Trophoblast cell (in vitro differentiated cells and primary cell): ENCODE results near the gene B3GLCT.

Experiments
- DNase-seq, 2 donors: peaks; one replicate each; pipeline ENCODE4 v3.0.0-alpha.2; 2016
- H2AFZ ChIP-seq: 2 replicates; pipeline ENCODE4 v1.6.1; 2013; ENCODE audit warnings: low read length, moderate library complexity, mild to moderate bottlenecking; ENCODE audit not compliant: insufficient read depth, poor library complexity
- H2AK5ac ChIP-seq: 2 replicates; pipeline ENCODE4 v1.6.1; 2013; ENCODE audit warnings: mild to moderate bottlenecking, low read length
- H2BK120ac ChIP-seq: 2 replicates; pipeline ENCODE4 v1.6.1; 2013; ENCODE audit warnings: low read length, mild to moderate bottlenecking, moderate library complexity; ENCODE audit not compliant: insufficient read depth, poor library complexity
- H2BK12ac ChIP-seq: 2 replicates; pipeline ENCODE4 v1.6.1; 2013; ENCODE audit warnings: mild to moderate bottlenecking, low read length, moderate library complexity
- H2BK5ac ChIP-seq: 2 replicates; pipeline ENCODE4 v1.6.1; 2013; ENCODE audit warnings: low read length, low read depth, moderate library complexity, mild to moderate bottlenecking; ENCODE audit not compliant: poor library complexity
- H3K14ac ChIP-seq: 2 replicates; pipeline ENCODE4 v1.6.1; 2013; ENCODE audit warnings: mild to moderate bottlenecking, low read length
- H3K18ac ChIP-seq: 2 replicates; pipeline ENCODE4 v1.6.1; 2013; ENCODE audit warnings: mild to moderate bottlenecking, low read length
- H3K23ac ChIP-seq: 2 replicates; pipeline ENCODE4 v1.6.1; 2013; ENCODE audit warnings: low read length
- H3K27ac ChIP-seq: 2 replicates; pipeline ENCODE4 v1.5.1; 2013; ENCODE audit warnings: low read depth, mild to moderate bottlenecking, inconsistent platforms, low read length, moderate library complexity
- H3K27me3 ChIP-seq: 2 replicates; pipeline ENCODE4 v1.6.1; 2013; ENCODE audit warnings: inconsistent platforms, mild to moderate bottlenecking, low read length, moderate library complexity; ENCODE audit not compliant: insufficient read depth
- H3K36me3 ChIP-seq, 2 experiments: 1 replicate in 1 of 2; 2 replicates in 1 of 2; pipeline ENCODE4 v1.6.1; 2013; ENCODE audit warnings: low read length in 2 of 2, mild to moderate bottlenecking in 2 of 2, moderate library complexity in 1 of 2; ENCODE audit not compliant: insufficient read depth in 2 of 2, control insufficient read depth in 1 of 2
- H3K4ac ChIP-seq: 2 replicates; pipeline ENCODE4 v1.6.1; 2013; ENCODE audit warnings: low read depth, mild to moderate bottlenecking, low read length, moderate library complexity
- H3K4me1 ChIP-seq, 2 experiments: 1 replicate in 1 of 2; 2 replicates in 1 of 2; pipeline ENCODE4 v1.6.1; 2013; ENCODE audit warnings: low read length in 2 of 2, mild to moderate bottlenecking in 2 of 2, moderate library complexity in 1 of 2; ENCODE audit not compliant: insufficient read depth in 2 of 2, control insufficient read depth in 1 of 2
- H3K4me2 ChIP-seq: 2 replicates; pipeline ENCODE4 v1.6.1; 2013; ENCODE audit warnings: inconsistent platforms, mild to moderate bottlenecking, low read length, moderate library complexity
- H3K4me3 ChIP-seq: 2 replicates; pipeline ENCODE4 v1.5.1; 2013; ENCODE audit warnings: mild to moderate bottlenecking, low read depth, low read length, inconsistent platforms
- H3K79me1 ChIP-seq: one replicate; pipeline ENCODE4 v1.6.1; 2013; ENCODE audit warnings: low read length
- H3K79me2 ChIP-seq: 2 replicates; pipeline ENCODE4 v1.6.1; 2013; ENCODE audit warnings: low read length, mild to moderate bottlenecking; ENCODE audit not compliant: control insufficient read depth, insufficient read depth, poor library complexity
- H3K9ac ChIP-seq: 2 replicates; pipeline ENCODE4 v1.6.1; 2013; ENCODE audit warnings: mild to moderate bottlenecking, low read length
- H3K9me3 ChIP-seq: 2 replicates; pipeline ENCODE4 v1.6.1; 2013; ENCODE audit warnings: low read depth, mild to moderate bottlenecking, control low read depth, inconsistent platforms, low read length; ENCODE audit not compliant: insufficient read depth
- H4K12ac ChIP-seq: 2 replicates; pipeline ENCODE4 v1.6.1; 2013; ENCODE audit warnings: low read depth, mild to moderate bottlenecking, low read length, moderate library complexity
- H4K8ac ChIP-seq: 2 replicates; pipeline ENCODE4 v1.6.1; 2013; ENCODE audit warnings: low read depth, mild to moderate bottlenecking, low read length, moderate library complexity
- H4K91ac ChIP-seq: one replicate; pipeline ENCODE4 v1.6.1; 2013; ENCODE audit warnings: low read depth, mild to moderate bottlenecking, low read length, moderate library complexity
- WGBS: extraction: QIAGEN DNeasy Blood & Tissue Kit; methylation state at CpG from one replicate; pipeline ENCODE4 v1.1.7; 2013; ENCODE audit warnings: missing lambda C conversion rate; ENCODE audit not compliant: insufficient read length, insufficient coverage; ENCODE audit errors: extremely low coverage; 5-methylcytosine and 5-hydroxymethylcytosine counted together

B3GLCT gene

DNA sequence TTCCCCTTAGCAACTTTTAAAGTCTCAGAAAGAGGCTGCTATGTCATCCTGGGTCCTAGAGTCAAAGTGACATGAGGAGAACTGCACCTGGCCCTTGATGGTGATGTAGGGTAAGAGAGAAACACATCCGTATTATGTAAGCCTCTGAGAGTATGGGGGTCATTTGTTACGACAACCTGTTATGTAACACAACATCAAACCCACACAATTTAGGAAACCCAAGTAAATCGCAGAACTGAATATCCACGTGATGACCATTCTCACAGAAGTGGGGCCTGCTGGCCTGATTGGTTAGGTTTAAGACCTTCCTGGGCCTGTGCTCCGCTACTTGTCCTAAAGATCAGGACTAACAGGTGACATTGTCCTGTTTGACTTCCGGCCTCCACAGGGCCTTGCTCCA lies 15.3 kb upstream of the B3GLCT start:
- Histone ChIP-seq H3K23ac (no peak overlapping the region), H3K9ac (no peak overlapping the region), H2BK5ac (no peak overlapping the region), H4K91ac (no peak overlapping the region), H3K9me3 (peaks cover 4% of the 10 kb centered on the region), H2BK12ac (no peak overlapping the region), H4K8ac (no peak overlapping the region), H2AFZ (no peak overlapping the region), H3K4me2 (no peak overlapping the region), H2AK5ac (no peak overlapping the region), H3K27ac (no peak overlapping the region), H3K4me1 (no peaks in the 10 kb centered on the region), H3K18ac (no peak overlapping the region), H4K12ac (no peak overlapping the region), H3K27me3 (no peaks in the 10 kb centered on the region), H3K36me3 (no peaks in the 10 kb centered on the region), H3K79me2 (no peaks in the 10 kb centered on the region), H2BK120ac (no peak overlapping the region), H3K79me1 (no peaks in the 10 kb centered on the region), H3K14ac (no peak overlapping the region), H3K4me3 (no peak overlapping the region), H3K4ac (no peak overlapping the region)
- no CpG with 5 or more reads among the region's 6 CpGs for WGBS
- no peak for DNase-seq

GRCh38 chr13:31184981-31185645 lies 14.7 kb upstream of the B3GLCT start:
- Histone ChIP-seq H4K12ac (no peak overlapping the region), H2BK120ac (no peak overlapping the region), H3K4ac (no peak overlapping the region), H3K36me3 (no peaks in the 10 kb centered on the region), H3K18ac (no peak overlapping the region), H3K4me2 (no peak overlapping the region), H4K8ac (no peak overlapping the region), H4K91ac (no peak overlapping the region), H3K4me3 (no peak overlapping the region), H3K79me1 (no peaks in the 10 kb centered on the region), H3K79me2 (no peaks in the 10 kb centered on the region), H2BK12ac (no peak overlapping the region), H3K9ac (no peak overlapping the region), H2AK5ac (no peak overlapping the region), H3K14ac (no peak overlapping the region), H3K27ac (no peak overlapping the region), H3K27me3 (no peaks in the 10 kb centered on the region), H3K4me1 (no peaks in the 10 kb centered on the region), H3K23ac (no peak overlapping the region), H2BK5ac (no peak overlapping the region), H3K9me3 (peaks cover 4% of the 10 kb centered on the region), H2AFZ (no peak overlapping the region)
- WGBS, result no CpG with 5 or more reads among the region's 7 CpGs
- DNase-seq, result no peak

GRCh38 chr13:31191748-31192147 lies 8.0 kb upstream of the B3GLCT start:
- no peak for DNase-seq
- H3K14ac ChIP-seq, result no peak overlapping the region
- H3K4me1 ChIP-seq, result no peaks in the 10 kb centered on the region
- no peak overlapping the region for H2BK12ac ChIP-seq
- H4K8ac ChIP-seq, result no peak overlapping the region
- no peak overlapping the region for H3K4me2 ChIP-seq
- no peaks in the 10 kb centered on the region for H3K27me3 ChIP-seq
- H2BK120ac ChIP-seq, result no peak overlapping the region
- no peak overlapping the region for H2BK5ac ChIP-seq
- no CpG with 5 or more reads among the region's 4 CpGs for whole genome bisulfite sequencing
- H3K4ac ChIP-seq, result no peak overlapping the region
- H3K4me3 ChIP-seq, result no peak overlapping the region
- H3K27ac ChIP-seq, result no peak overlapping the region
- no peaks in the 10 kb centered on the region for H3K79me1 ChIP-seq
- no peaks in the 10 kb centered on the region for H3K36me3 ChIP-seq
- H4K91ac ChIP-seq, result no peak overlapping the region
- H3K9me3 ChIP-seq, result peaks cover 2% of the 10 kb centered on the region
- no peaks in the 10 kb centered on the region for H3K79me2 ChIP-seq
- no peak overlapping the region for H4K12ac ChIP-seq
- no peak overlapping the region for H3K9ac ChIP-seq
- no peak overlapping the region for H3K23ac ChIP-seq
- no peak overlapping the region for H3K18ac ChIP-seq
- no peak overlapping the region for H2AK5ac ChIP-seq
- no peak overlapping the region for H2AFZ ChIP-seq

- peaks cover 2% of the 10 kb centered on the region for H3K9me3 ChIP-seq
- no peak overlapping the region for H2BK120ac ChIP-seq
- H3K4me2 ChIP-seq, result no peak overlapping the region
- H4K91ac ChIP-seq, result no peak overlapping the region
- H2BK12ac ChIP-seq, result no peak overlapping the region
- H3K14ac ChIP-seq, result no peak overlapping the region
- H3K4me3 ChIP-seq, result no peak overlapping the region
- H2AK5ac ChIP-seq, result no peak overlapping the region
- no peak overlapping the region for H4K8ac ChIP-seq
- H3K36me3 ChIP-seq, result no peaks in the 10 kb centered on the region
- no peak overlapping the region for H2AFZ ChIP-seq
- H3K79me1 ChIP-seq, result no peaks in the 10 kb centered on the region
- no peak overlapping the region for H3K23ac ChIP-seq
- no peak overlapping the region for H3K4ac ChIP-seq
- no peak overlapping the region for H4K12ac ChIP-seq
- H3K18ac ChIP-seq, result no peak overlapping the region
- H3K9ac ChIP-seq, result no peak overlapping the region
- no peak overlapping the region for H3K27ac ChIP-seq
- WGBS, result no CpG with 5 or more reads among the region's 6 CpGs
- H2BK5ac ChIP-seq, result no peak overlapping the region
- H3K27me3 ChIP-seq, result no peaks in the 10 kb centered on the region
- H3K79me2 ChIP-seq, result no peaks in the 10 kb centered on the region
- no peak for DNase-seq
- no peaks in the 10 kb centered on the region for H3K4me1 ChIP-seq
These were observed 7.5 kb upstream of the B3GLCT start for GRCh38 chr13:31192306-31192705.
